Naive thymus-derived CD4-positive, alpha-beta T cell (primary cell): ENCODE data around the gene GPHN. TPM values are rescaled to one million over a fixed set of nuclear protein-coding genes. Genes with fewer than 3 reads are reported as not detected.

ENCODE experiments used
- ATAC-seq: fragments of 150-1000 bp; cut with Tn5 transposase; 2 replicates; pipeline ENCODE4 v1.10.0; 2021; ENCODE audit warnings: mild to moderate bottlenecking, moderate library complexity
- CTCF ChIA-PET: fragments of 350-600 bp; sonication (Branson Sonifier 250); formaldehyde crosslinking; loops from one replicate; lab custom pipeline; 2021; ENCODE audit warnings: antibody characterized with exemption; lab: Charles Lee
- POLR2A ChIA-PET: fragments of 350-600 bp; sonication (Branson Sonifier 250); formaldehyde crosslinking; loops from one replicate; lab custom pipeline; 2021; ENCODE audit warnings: antibody characterized with exemption, inconsistent platforms; lab: Charles Lee
- DNase-seq, 9 donors: peaks; one replicate each; pipeline versions ENCODE4 v3.0.0 to v3.0.0-alpha.2; 2020 to 2022; ENCODE audit warnings: mixed read lengths in 1 of 9
- H3K27ac ChIP-seq: one replicate; pipeline ENCODE4 v1.7.0; 2013; ENCODE audit warnings: mild to moderate bottlenecking, low read depth, low read length, moderate library complexity
- H3K27me3 ChIP-seq, 2 donors: one replicate each; pipeline ENCODE4 v1.7.0; 2013; ENCODE audit warnings: low read length in 2 of 2, mild to moderate bottlenecking in 2 of 2, moderate library complexity in 2 of 2; ENCODE audit not compliant: control insufficient read depth in 2 of 2, insufficient read depth in 2 of 2
- H3K36me3 ChIP-seq, 3 experiments: 1 replicate in 2 of 3; 2 replicates in 1 of 3; pipeline ENCODE4 v1.7.0; 2013; ENCODE audit warnings: low read length in 3 of 3, mild to moderate bottlenecking in 3 of 3, moderate library complexity in 1 of 3; ENCODE audit not compliant: insufficient read depth in 3 of 3, control insufficient read depth in 2 of 3
- H3K4me1 ChIP-seq, 2 donors: one replicate each; pipeline ENCODE4 v1.7.0; 2013; ENCODE audit warnings: low read length in 2 of 2, mild to moderate bottlenecking in 2 of 2, moderate library complexity in 1 of 2; ENCODE audit not compliant: control insufficient read depth in 2 of 2, insufficient read depth in 2 of 2
- H3K4me3 ChIP-seq: 2 replicates; pipeline ENCODE4 v1.7.0; 2013; ENCODE audit warnings: mild to moderate bottlenecking, low read length
- H3K9me3 ChIP-seq, 3 experiments: 1 replicate in 2 of 3; 2 replicates in 1 of 3; pipeline ENCODE4 v1.7.0; 2013; ENCODE audit warnings: low read length in 3 of 3; ENCODE audit not compliant: control insufficient read depth in 2 of 3
- H3K27ac Mint-ChIP-seq, 9 donors: one replicate each; pipeline ENCODE4 v1.8.0; 2020 to 2022; ENCODE audit warnings: mixed read lengths in 9 of 9, mild to moderate bottlenecking in 8 of 9, moderate library complexity in 5 of 9, inconsistent platforms in 2 of 9
- H3K27me3 Mint-ChIP-seq, 5 donors: one replicate each; pipeline ENCODE4 v1.8.0; 2021 to 2022; ENCODE audit warnings: mixed read lengths in 5 of 5, mild to moderate bottlenecking in 1 of 5
- H3K36me3 Mint-ChIP-seq, 5 donors: one replicate each; pipeline ENCODE4 v1.8.0; 2020 to 2022; ENCODE audit warnings: mixed read lengths in 5 of 5, mild to moderate bottlenecking in 3 of 5, inconsistent platforms in 1 of 5
- H3K4me1 Mint-ChIP-seq, 7 donors: one replicate each; pipeline ENCODE4 v1.8.0; 2020 to 2022; ENCODE audit warnings: mixed read lengths in 7 of 7, mild to moderate bottlenecking in 3 of 7, inconsistent platforms in 1 of 7
- H3K4me3 Mint-ChIP-seq, 10 donors: one replicate each; pipeline ENCODE4 v1.8.0; 2020 to 2022; ENCODE audit warnings: mild to moderate bottlenecking in 10 of 10, mixed read lengths in 10 of 10, moderate library complexity in 6 of 10, inconsistent platforms in 2 of 10
- H3K9me3 Mint-ChIP-seq, 11 donors: one replicate each; pipeline ENCODE4 v1.8.0; 2020 to 2022; ENCODE audit warnings: mixed read lengths in 11 of 11, mild to moderate bottlenecking in 4 of 11, inconsistent platforms in 1 of 11, moderate library complexity in 1 of 11
- intact Hi-C, 2 donors: fragments of 100-400 bp; cut with micrococcal nuclease; formaldehyde crosslinking; loops; one replicate each; pipeline ENCODE4 v1.15.1; 2023
- polyA plus RNA-seq, 2 donors: library from polyadenylated mRNA; unstranded; fragments of 300-500 nt; fragmentation: Illumina TruSeq; gene quantifications; one replicate each; pipeline ENCODE4 v1.2.3, GENCODE V29; 2021
- total RNA-seq, 6 experiments: library from RNA in 5 of 6; stranded (reverse) in 5 of 6; gene quantifications; 1 replicate in 5 of 6; 2 replicates in 1 of 6; pipeline ENCODE4 v1.2.3 and lab custom pipeline; 2021 to 2026

Gene GPHN
- total and polyA plus RNA-seq, 7 experiments from 2014 or later = 6.0 to 28.1 (median 14.3) TPM

- Mint-ChIP-seq H3K36me3 (peaks cover 1 to 18% (median 4%) of the 10 kb centered on the region in 5 donors), H3K4me3 (no peak overlapping the region), H3K9me3 (no peaks in the 10 kb centered on the region), H3K27me3 (no peaks in the 10 kb centered on the region), H3K4me1 (peaks cover 0 to 1% (median 0%) of the 10 kb centered on the region in 7 donors), H3K27ac (no peak overlapping the region)
- ChIA-PET CTCF (no interaction called here), POLR2A (no interaction called here)
- no peaks in the 10 kb centered on the region for H3K36me3 ChIP-seq
- H3K9me3 ChIP-seq = no peaks in the 10 kb centered on the region
- H3K4me3 ChIP-seq = no peak overlapping the region
- H3K4me1 ChIP-seq = no peaks in the 10 kb centered on the region
- intact Hi-C loops = no loop called here
- ATAC-seq (no peak), DNase-seq (no peak)
- no peaks in the 10 kb centered on the region for H3K27me3 ChIP-seq
- no peak overlapping the region for H3K27ac ChIP-seq
Measured at GRCh38 chr14:67010602-67011001, 502.7 kb downstream of the GPHN start.

- Histone ChIP-seq H3K27me3 (no peaks in the 10 kb centered on the region), H3K4me1 (no peaks in the 10 kb centered on the region), H3K4me3 (no peak overlapping the region), H3K27ac (no peak overlapping the region), H3K36me3 (no peaks in the 10 kb centered on the region), H3K9me3 (no peaks in the 10 kb centered on the region)
- intact Hi-C loops = no loop called here
- ATAC-seq (no peak), DNase-seq (no peak)
- peaks cover 0 to 5% (median 0%) of the 10 kb centered on the region in 7 donors for H3K4me1 Mint-ChIP-seq
- ChIA-PET CTCF (no interaction called here), POLR2A (no interaction called here)
- no peak overlapping the region for H3K27ac Mint-ChIP-seq
- peaks cover 0 to 2% (median 0%) of the 10 kb centered on the region in 11 donors for H3K9me3 Mint-ChIP-seq
- no peak overlapping the region for H3K4me3 Mint-ChIP-seq
- no peaks in the 10 kb centered on the region for H3K27me3 Mint-ChIP-seq
- peaks cover 0 to 6% (median 2%) of the 10 kb centered on the region in 5 donors for H3K36me3 Mint-ChIP-seq
Measured at GRCh38 chr14:67016856-67017255, 508.9 kb downstream of the GPHN start.

- H3K9me3 ChIP-seq = no peaks in the 10 kb centered on the region
Measured at GRCh38 chr14:67018720-67019119, 510.8 kb downstream of the GPHN start.

GRCh38 chr14:67019796-67020195 is 511.8 kb downstream of the GPHN start:
- ATAC-seq = no peak
- peaks cover 0 to 9% (median 5%) of the 10 kb centered on the region in 11 donors for H3K9me3 Mint-ChIP-seq
- H3K4me3 ChIP-seq = no peak overlapping the region
- ChIA-PET POLR2A (interaction anchor here (0.6 kb wide), 1 partner anchor 58 kb away, joined by 3 read pairs; no protein-coding TSS in a partner anchor), CTCF (no interaction called here)
- H3K9me3 ChIP-seq = no peaks in the 10 kb centered on the region
- H3K4me3 Mint-ChIP-seq = no peak overlapping the region
- H3K27ac ChIP-seq = no peak overlapping the region
- no peak overlapping the region for H3K27ac Mint-ChIP-seq
- no peaks in the 10 kb centered on the region for H3K4me1 ChIP-seq
- intact Hi-C loops = no loop called here
- no peaks in the 10 kb centered on the region for H3K36me3 ChIP-seq
- H3K4me1 Mint-ChIP-seq = peaks cover 0 to 5% (median 0%) of the 10 kb centered on the region in 7 donors
- H3K27me3 ChIP-seq = no peaks in the 10 kb centered on the region
- H3K36me3 Mint-ChIP-seq = peaks cover 5 to 14% (median 12%) of the 10 kb centered on the region in 5 donors
- H3K27me3 Mint-ChIP-seq = no peaks in the 10 kb centered on the region
- no peak for DNase-seq

More at GRCh38 chr14:67018720-67019119, 510.8 kb downstream of the GPHN start:
- ChIA-PET CTCF (no interaction called here), POLR2A (no interaction called here)
- DNase-seq (no peak), ATAC-seq (no peak)
- H3K4me1 ChIP-seq = no peaks in the 10 kb centered on the region
- Mint-ChIP-seq H3K27ac (no peak overlapping the region), H3K9me3 (peaks cover 0 to 4% (median 0%) of the 10 kb centered on the region in 11 donors), H3K4me1 (peaks cover 0 to 5% (median 0%) of the 10 kb centered on the region in 7 donors), H3K4me3 (no peak overlapping the region), H3K36me3 (peaks cover 4 to 9% (median 5%) of the 10 kb centered on the region in 5 donors), H3K27me3 (no peaks in the 10 kb centered on the region)
- intact Hi-C loops = no loop called here
- no peak overlapping the region for H3K27ac ChIP-seq
- no peaks in the 10 kb centered on the region for H3K36me3 ChIP-seq
- no peak overlapping the region for H3K4me3 ChIP-seq
- H3K27me3 ChIP-seq = no peaks in the 10 kb centered on the region

- Histone ChIP-seq H3K4me3 (no peak overlapping the region), H3K27me3 (no peaks in the 10 kb centered on the region), H3K9me3 (no peaks in the 10 kb centered on the region), H3K36me3 (no peaks in the 10 kb centered on the region), H3K27ac (no peak overlapping the region), H3K4me1 (no peaks in the 10 kb centered on the region)
- Mint-ChIP-seq H3K4me3 (no peak overlapping the region), H3K27me3 (no peaks in the 10 kb centered on the region), H3K36me3 (peaks cover 4 to 32% (median 27%) of the 10 kb centered on the region in 5 donors), H3K27ac (no peak overlapping the region), H3K9me3 (peaks cover 0 to 34% (median 13%) of the 10 kb centered on the region in 11 donors), H3K4me1 (no peaks in the 10 kb centered on the region)
- ATAC-seq (no peak), DNase-seq (no peak)
- intact Hi-C loops = no loop called here
- ChIA-PET POLR2A (no interaction called here), CTCF (no interaction called here)
Measured at GRCh38 chr14:67031920-67032774, 524.2 kb downstream of the GPHN start.

GRCh38 chr14:67045440-67045839 is 537.5 kb downstream of the GPHN start:
- no peaks in the 10 kb centered on the region for H3K36me3 ChIP-seq
- no peaks in the 10 kb centered on the region for H3K4me1 ChIP-seq
- ChIA-PET POLR2A (no interaction called here), CTCF (no interaction called here)
- H3K27me3 ChIP-seq = no peaks in the 10 kb centered on the region
- intact Hi-C loops = no loop called here
- no peaks in the 10 kb centered on the region for H3K27me3 Mint-ChIP-seq
- H3K4me1 Mint-ChIP-seq = peaks cover 0 to 8% (median 0%) of the 10 kb centered on the region in 7 donors
- H3K27ac Mint-ChIP-seq = no peak overlapping the region
- H3K4me3 ChIP-seq = no peak overlapping the region
- peaks cover 4 to 49% (median 23%) of the 10 kb centered on the region in 5 donors for H3K36me3 Mint-ChIP-seq
- DNase-seq (no peak), ATAC-seq (no peak)
- H3K9me3 Mint-ChIP-seq = peaks cover 2 to 18% (median 6%) of the 10 kb centered on the region in 11 donors
- H3K9me3 ChIP-seq = no peaks in the 10 kb centered on the region
- no peak overlapping the region for H3K27ac ChIP-seq
- no peak overlapping the region for H3K4me3 Mint-ChIP-seq
